ENCODE measurements around the gene CHST13.

GRCh38 chr3:126540342-126540849 lies 16.4 kb downstream of the CHST13 start:
- TF ChIP-seq TARDBP (IDR thresholded peaks at IDR 0.05) = no peak
- no peak for TF ChIP-seq FOXA1 (IDR thresholded peaks at IDR 0.05)
- TF ChIP-seq ZNF384 (IDR thresholded peaks at IDR 0.05) = no peak
- no peak for TF ChIP-seq SUZ12 (IDR thresholded peaks at IDR 0.05)
- TF ChIP-seq LEF1 (IDR thresholded peaks at IDR 0.05; ENCODE audit: borderline replicate concordance) = no peak
- no peak for TF ChIP-seq SP1 (IDR thresholded peaks at IDR 0.05)

All from HEK293T (cell line).